Keratinocyte (primary cell): ENCODE data around the gene GXYLT1. TPM values are rescaled to one million over a fixed set of nuclear protein-coding genes. Genes with fewer than 3 reads are reported as not detected.

ENCODE experiments used
- DNase-seq: peaks from one replicate; pipeline ENCODE4 v3.0.0-alpha.2; 2011; ENCODE audit warnings: low read depth, missing footprints, low spot score
- FAIRE-seq: peaks from 2 replicates; lab custom pipeline; 2011; peaks lifted over from hg19 to GRCh38; lab: Jason Lieb, UNC
- H2AFZ ChIP-seq: 2 replicates; pipeline ENCODE4 v1.6.0; 2012; ENCODE audit warnings: low read length, control low read depth, inconsistent platforms; ENCODE audit not compliant: control insufficient read depth
- H3K27ac ChIP-seq: 2 replicates; pipeline ENCODE4 v1.5.1; 2011; ENCODE audit warnings: low read length; ENCODE audit not compliant: control insufficient read depth, insufficient read depth
- H3K27me3 ChIP-seq: 3 replicates; pipeline ENCODE4 v1.6.0; 2011; ENCODE audit warnings: low read length; ENCODE audit not compliant: control insufficient read depth, insufficient read depth; ENCODE audit errors: extremely low read depth
- H3K36me3 ChIP-seq, 2 experiments: 2 replicates in 1 of 2; 3 replicates in 1 of 2; pipeline ENCODE4 v1.5.1; 2011; ENCODE audit warnings: low read length in 2 of 2, mild to moderate bottlenecking in 1 of 2; ENCODE audit not compliant: control insufficient read depth in 2 of 2, insufficient read depth in 2 of 2; ENCODE audit errors: extremely low read depth in 1 of 2
- H3K4me1 ChIP-seq: 3 replicates; pipeline ENCODE4 v1.5.1; 2011; ENCODE audit warnings: low read length; ENCODE audit not compliant: control insufficient read depth, insufficient read depth; ENCODE audit errors: extremely low read depth
- H3K4me2 ChIP-seq: 3 replicates; pipeline ENCODE4 v1.6.0; 2011; ENCODE audit warnings: low read depth, low read length; ENCODE audit not compliant: control insufficient read depth, insufficient read depth; ENCODE audit errors: extremely low read depth
- H3K4me3 ChIP-seq, 3 experiments: fragments of 200-600 bp in 1 of 3; sonication (generic) in 1 of 3; 2 replicates in 2 of 3; 3 replicates in 1 of 3; pipeline ENCODE4 v1.5.1; 2011 to 2016; ENCODE audit warnings: low read length in 3 of 3, mild to moderate bottlenecking in 3 of 3, control low read depth in 2 of 3, inconsistent platforms in 1 of 3, low read depth in 1 of 3, mixed read lengths in 1 of 3, mixed run types in 1 of 3, moderate library complexity in 1 of 3; ENCODE audit not compliant: control insufficient read depth in 2 of 3, insufficient read depth in 2 of 3; ENCODE audit errors: extremely low read depth in 1 of 3
- H3K79me2 ChIP-seq: 2 replicates; pipeline ENCODE4 v1.6.0; 2012; ENCODE audit warnings: low read length; ENCODE audit not compliant: control insufficient read depth, insufficient read depth
- H3K9ac ChIP-seq: 3 replicates; pipeline ENCODE4 v1.6.0; 2011; ENCODE audit warnings: low read length; ENCODE audit not compliant: control insufficient read depth, insufficient read depth; ENCODE audit errors: extremely low read depth
- H3K9me1 ChIP-seq: 3 replicates; pipeline ENCODE4 v1.6.0; 2011; ENCODE audit warnings: low read length; ENCODE audit not compliant: control insufficient read depth, insufficient read depth; ENCODE audit errors: extremely low read depth
- H3K9me3 ChIP-seq: 2 replicates; pipeline ENCODE4 v1.5.1; 2012; ENCODE audit warnings: low read depth, low read length; ENCODE audit not compliant: control insufficient read depth
- H4K20me1 ChIP-seq: 3 replicates; pipeline ENCODE4 v1.6.0; 2011; ENCODE audit warnings: low read length; ENCODE audit not compliant: control insufficient read depth, insufficient read depth; ENCODE audit errors: extremely low read depth
- EZH2 ChIP-seq: IDR thresholded peaks from one replicate; pipeline ENCODE4 v1.6.1; 2012; ENCODE audit warnings: inconsistent platforms, mild to moderate bottlenecking, low read length, moderate library complexity
- dilution Hi-C: fragments of 300-500 bp; cut with MboI; formaldehyde crosslinking; loops from one replicate; pipeline ENCODE4 v1.7.0; 2020; ENCODE audit warnings: low sequenced_read_pairs; ENCODE audit not compliant: extremely low pct_ligation_motif_present
- polyA plus RNA-seq, 5 experiments: library from polyadenylated mRNA; depleted of rRNA in 3 of 5; stranded (reverse) in 3 of 5; stranded (forward) in 1 of 5; unstranded in 1 of 5; fragments of >200 nt; gene quantifications; 1 replicate in 1 of 5; 2 replicates in 3 of 5; 3 replicates in 1 of 5; pipeline versions ENCODE4 v1.2.1 to v1.2.3, GENCODE V29; 2011 to 2012; ENCODE audit warnings: missing spikeins in 2 of 5, low read depth in 1 of 5, low replicate concordance in 1 of 5
- TF ChIP-seq, protein P1 (sequence below), 3 experiments: IDR thresholded peaks in 1 of 3; conservative IDR thresholded peaks in 1 of 3; optimal IDR thresholded peaks in 1 of 3; 2 replicates in 2 of 3; 3 replicates in 1 of 3; pipeline versions ENCODE3 to v1.5.1; 2011; ENCODE audit warnings: low read length in 3 of 3, mild to moderate bottlenecking in 3 of 3, moderate library complexity in 2 of 3, control low read depth in 1 of 3, inconsistent platforms in 1 of 3; ENCODE audit not compliant: insufficient read depth in 2 of 3; ENCODE audit errors: extremely low read depth in 1 of 3

The GXYLT1 gene
- polyA plus RNA-seq, 1 donor (not counting 4 experiments of a cell fraction or from before 2014, with no cell fraction given) = 8.1 TPM

GRCh38 chr12:42156232-42156631 is 11.6 kb upstream of the GXYLT1 start:
- Histone ChIP-seq H3K4me2 (no peak overlapping the region), H3K4me3 (no peak overlapping the region), H3K79me2 (no peaks in the 10 kb centered on the region), H3K9me1 (no peaks in the 10 kb centered on the region), H2AFZ (no peak overlapping the region), H3K9ac (no peak overlapping the region), H3K27me3 (no peaks in the 10 kb centered on the region), H3K9me3 (no peaks in the 10 kb centered on the region), H4K20me1 (no peaks in the 10 kb centered on the region), H3K36me3 (no peaks in the 10 kb centered on the region), H3K4me1 (no peaks in the 10 kb centered on the region), H3K27ac (no peak overlapping the region)
- DNase-seq = no peak
- FAIRE-seq = no peak
- dilution Hi-C loops = no loop called here
- TF ChIP-seq EZH2 = no peak
- TF ChIP-seq, protein P1, sequence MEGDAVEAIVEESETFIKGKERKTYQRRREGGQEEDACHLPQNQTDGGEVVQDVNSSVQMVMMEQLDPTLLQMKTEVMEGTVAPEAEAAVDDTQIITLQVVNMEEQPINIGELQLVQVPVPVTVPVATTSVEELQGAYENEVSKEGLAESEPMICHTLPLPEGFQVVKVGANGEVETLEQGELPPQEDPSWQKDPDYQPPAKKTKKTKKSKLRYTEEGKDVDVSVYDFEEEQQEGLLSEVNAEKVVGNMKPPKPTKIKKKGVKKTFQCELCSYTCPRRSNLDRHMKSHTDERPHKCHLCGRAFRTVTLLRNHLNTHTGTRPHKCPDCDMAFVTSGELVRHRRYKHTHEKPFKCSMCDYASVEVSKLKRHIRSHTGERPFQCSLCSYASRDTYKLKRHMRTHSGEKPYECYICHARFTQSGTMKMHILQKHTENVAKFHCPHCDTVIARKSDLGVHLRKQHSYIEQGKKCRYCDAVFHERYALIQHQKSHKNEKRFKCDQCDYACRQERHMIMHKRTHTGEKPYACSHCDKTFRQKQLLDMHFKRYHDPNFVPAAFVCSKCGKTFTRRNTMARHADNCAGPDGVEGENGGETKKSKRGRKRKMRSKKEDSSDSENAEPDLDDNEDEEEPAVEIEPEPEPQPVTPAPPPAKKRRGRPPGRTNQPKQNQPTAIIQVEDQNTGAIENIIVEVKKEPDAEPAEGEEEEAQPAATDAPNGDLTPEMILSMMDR (optimal IDR thresholded peaks at IDR 0.05 in 1 of 3, IDR thresholded peaks at IDR 0.05 in 1 of 3, conservative IDR thresholded peaks at IDR 0.05 in 1 of 3; ENCODE audit: extremely low read depth in 1 of 3, insufficient read depth in 2 of 3, low read length in 3 of 3) = no peak

DNA sequence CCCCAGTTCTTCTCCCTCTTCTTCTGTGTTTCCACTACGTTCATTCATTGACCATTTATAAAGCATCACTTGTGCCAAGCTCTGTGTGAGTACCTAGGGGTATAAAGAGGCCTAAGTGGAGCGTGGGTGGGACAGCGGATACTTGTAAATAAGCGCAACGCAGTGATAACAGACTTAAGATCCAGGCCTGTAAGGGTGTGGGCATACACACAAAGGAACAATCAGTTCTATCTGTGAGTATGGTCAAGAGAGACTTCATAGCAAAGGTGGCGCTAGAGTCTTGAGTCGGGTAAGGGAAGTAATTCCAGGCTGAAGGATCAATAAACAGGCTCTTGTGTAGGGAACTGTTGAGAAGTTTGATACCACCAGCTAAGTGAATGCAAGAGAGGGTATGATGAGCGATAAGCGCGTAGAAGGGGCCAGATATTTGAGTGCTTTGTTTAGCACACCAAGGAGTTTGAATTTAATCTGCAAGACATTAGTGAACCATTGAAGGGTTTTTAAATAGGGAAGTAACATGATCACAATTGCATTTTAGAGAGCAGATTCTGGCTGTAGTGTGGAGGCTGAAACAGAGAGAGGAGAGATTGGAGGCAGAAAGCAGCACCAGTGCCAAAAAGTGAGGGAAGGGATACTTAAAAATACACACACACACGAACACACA is 1.0 kb upstream of the GXYLT1 start:
- H3K4me3 ChIP-seq = no peak overlapping the region
- H3K79me2 ChIP-seq = peaks cover 35% of the 10 kb centered on the region
- TF ChIP-seq, protein P1 (optimal IDR thresholded peaks at IDR 0.05 in 1 of 3, IDR thresholded peaks at IDR 0.05 in 1 of 3, conservative IDR thresholded peaks at IDR 0.05 in 1 of 3; ENCODE audit: extremely low read depth in 1 of 3, insufficient read depth in 2 of 3, low read length in 3 of 3) = peak in 1 of 3 experiments; percentile 5
- TF ChIP-seq EZH2 = no peak
- H4K20me1 ChIP-seq = peaks cover 4% of the 10 kb centered on the region
- no peaks in the 10 kb centered on the region for H3K36me3 ChIP-seq
- DNase-seq (no peak), FAIRE-seq (no peak)
- H3K4me2 ChIP-seq = peak overlapping the region; percentile 87
- no peak overlapping the region for H2AFZ ChIP-seq
- H3K9me3 ChIP-seq = no peaks in the 10 kb centered on the region
- H3K27me3 ChIP-seq = no peaks in the 10 kb centered on the region
- no peak overlapping the region for H3K9ac ChIP-seq
- peaks cover 15% of the 10 kb centered on the region for H3K4me1 ChIP-seq
- H3K9me1 ChIP-seq = no peaks in the 10 kb centered on the region
- H3K27ac ChIP-seq = no peak overlapping the region
- dilution Hi-C loops = no loop called here
